Sciatic nerve (tissue), 2 donors: ENCODE data around the gene IGF2. TPM values are rescaled to one million over a fixed set of nuclear protein-coding genes. Genes with fewer than 3 reads are reported as not detected.

ENCODE experiments used
- ATAC-seq: fragments of 200-7000 bp; cut with Tn5 transposase; one replicate; pipeline ENCODE4 v1.9.1; 2020; ENCODE audit warnings: mild to moderate bottlenecking, moderate library complexity
- DNase-seq: peaks from one replicate; pipeline ENCODE4 v3.0.0-alpha.2; 2020; ENCODE audit warnings: low spot score
- intact Hi-C: fragments of 100-400 bp; cut with DNase I; formaldehyde crosslinking; loops from one replicate; pipeline ENCODE4 v1.14.2; 2022
- total RNA-seq: library from RNA; stranded (reverse); fragmentation: NEBNext Ultra II Directional; extraction: Animal tissue kit (Norgen Biotek cat#: 25700); gene quantifications from one replicate; pipeline ENCODE4 v1.2.1, GENCODE V29; 2021
- donor health status: DM: no; HTN: no; CAD: no.
- donor health status: DM: no; HTN: no; CAD: no.

Gene IGF2
- total RNA-seq, 1 donor from 2014 or later = 473 TPM

GRCh38 chr11:2157294-2158040 is 18.3 kb upstream of the IGF2 start:
- no peak for ATAC-seq
- intact Hi-C loops = no loop called here
- DNase-seq = no peak

GRCh38 chr11:2156416-2157182 is 17.4 kb upstream of the IGF2 start:
- DNase-seq = peak; percentile 82
- ATAC-seq = peak; percentile 27
- intact Hi-C loops = no loop called here

- intact Hi-C loops = no loop called here
- no peak for ATAC-seq
Observed at GRCh38 chr11:2155511-2155910, 16.3 kb upstream of the IGF2 start.

GRCh38 chr11:2154889-2155288 is 15.7 kb upstream of the IGF2 start:
- intact Hi-C loops = loop anchor here (5.0 kb wide), 1 partner anchor 318 kb away; the partner anchor contains the start of gene TNNI2
- DNase-seq = no peak
- ATAC-seq = no peak

More at GRCh38 chr11:2155511-2155910, 16.3 kb upstream of the IGF2 start:
- no peak for DNase-seq

- no peak for ATAC-seq
- intact Hi-C loops = loop anchor here (5.0 kb wide), 1 partner anchor 317 kb away; the partner anchor contains the start of gene TNNI2
- DNase-seq = no peak
Observed at GRCh38 chr11:2154195-2154585, 15.0 kb upstream of the IGF2 start.

- ATAC-seq (no peak), DNase-seq (no peak)
- intact Hi-C loops = loop anchor here (5.0 kb wide), 1 partner anchor 316 kb away; the partner anchor contains the start of gene TNNI2
Observed at GRCh38 chr11:2153581-2154194, 14.5 kb upstream of the IGF2 start.

GRCh38 chr11:2151500-2152257 is 12.5 kb upstream of the IGF2 start:
- ATAC-seq (peak; percentile 70), DNase-seq (peak; percentile 90)
- intact Hi-C loops = loop anchor here (5.0 kb wide), 1 partner anchor 314 kb away; the partner anchor contains the start of gene TNNI2

GRCh38 chr11:2149864-2150847 is 11.0 kb upstream of the IGF2 start:
- ATAC-seq (no peak), DNase-seq (no peak)
- intact Hi-C loops = loop anchor here (5.0 kb wide), 1 partner anchor 313 kb away; the partner anchor contains the start of gene TNNI2

GRCh38 chr11:2149460-2149859 is 10.3 kb upstream of the IGF2 start:
- no peak for ATAC-seq
- intact Hi-C loops = no loop called here
- no peak for DNase-seq

- intact Hi-C loops = no loop called here
- DNase-seq (no peak), ATAC-seq (no peak)
Observed at GRCh38 chr11:2148595-2148994, 9.4 kb upstream of the IGF2 start.

- DNase-seq = no peak
- no peak for ATAC-seq
- intact Hi-C loops = no loop called here
Observed at GRCh38 chr11:2147391-2147790, 8.2 kb upstream of the IGF2 start.

- DNase-seq = no peak
- intact Hi-C loops = no loop called here
- no peak for ATAC-seq
Observed at GRCh38 chr11:2146051-2146450, 6.9 kb upstream of the IGF2 start.

GRCh38 chr11:2144544-2145248 is 5.5 kb upstream of the IGF2 start:
- ATAC-seq (no peak), DNase-seq (no peak)
- intact Hi-C loops = no loop called here

- intact Hi-C loops = no loop called here
- ATAC-seq = no peak
Observed at GRCh38 chr11:2143799-2144543, 4.8 kb upstream of the IGF2 start.

GRCh38 chr11:2143477-2143798 is 4.2 kb upstream of the IGF2 start:
- DNase-seq (no peak), ATAC-seq (no peak)
- intact Hi-C loops = no loop called here

More at GRCh38 chr11:2143799-2144543, 4.8 kb upstream of the IGF2 start:
- DNase-seq = no peak

GRCh38 chr11:2142762-2143202 is 3.6 kb upstream of the IGF2 start:
- intact Hi-C loops = no loop called here
- no peak for ATAC-seq
- no peak for DNase-seq
